HL-60 (cell line): ENCODE measurements around the gene HNRNPA0.

Source experiments
- CTCF ChIP-seq: IDR thresholded peaks from one replicate; pipeline ENCODE4 v1.5.1; 2011; ENCODE audit warnings: low read length, control low read depth, inconsistent platforms; ENCODE audit not compliant: insufficient read depth
- POLR2AphosphoS5 ChIP-seq: IDR thresholded peaks from 2 replicates; pipeline ENCODE4 v1.6.1; 2012; ENCODE audit warnings: low read depth
- REST ChIP-seq: IDR thresholded peaks from 2 replicates; pipeline ENCODE4 v1.6.1; 2012; ENCODE audit warnings: low read depth; ENCODE audit not compliant: insufficient replicate concordance
- SPI1 ChIP-seq: IDR thresholded peaks from 2 replicates; pipeline ENCODE4 v1.6.1; 2012; ENCODE audit warnings: low read depth, mild to moderate bottlenecking, borderline replicate concordance

GRCh38 chr5:137758715-137759306, 4.6 kb upstream of the HNRNPA0 start:
- TF ChIP-seq CTCF (no peak), POLR2AphosphoS5 (no peak), SPI1 (no peak), REST (no peak)
